ENCODE measurements around the gene LRRC49. TPM values are rescaled to one million over a fixed set of nuclear protein-coding genes. Genes with fewer than 3 reads are reported as not detected.

LRRC49 gene
- total RNA-seq, 1 experiment from 2014 or later = 8.3 TPM

- Histone ChIP-seq H3K27me3 (ENCODE audit: insufficient read depth, low read length) (no peaks in the 10 kb centered on the region), H3K27ac (ENCODE audit: insufficient read length, low read depth, low read length) (no peak overlapping the region), H3K79me2 (ENCODE audit: insufficient read depth, low read length) (no peaks in the 10 kb centered on the region), H3T11ph (ENCODE audit: low read length) (no peak overlapping the region), H4K8ac (replicated peaks; ENCODE audit: insufficient read length, low read depth, low read length) (no peak overlapping the region), H3K4ac (ENCODE audit: low read depth, low read length) (no peak overlapping the region), H4K91ac (ENCODE audit: insufficient read length, low read depth, low read length) (no peak overlapping the region), H4K20me1 (ENCODE audit: control insufficient read depth, insufficient read depth, insufficient read length) (no peaks in the 10 kb centered on the region), H3K9ac (ENCODE audit: extremely low read depth, insufficient read length, low read length) (no peak overlapping the region), H2AK5ac (ENCODE audit: insufficient read length, low read length) (no peak overlapping the region), H3K18ac (ENCODE audit: insufficient read length, low read depth, low read length) (no peak overlapping the region), H2BK20ac (ENCODE audit: low read depth, low read length, poor library complexity, severe bottlenecking) (no peak overlapping the region), H2BK5ac (ENCODE audit: insufficient read length, low read length) (no peak overlapping the region), H2BK12ac (ENCODE audit: insufficient read length, low read depth, low read length) (no peak overlapping the region), H3K23me2 (ENCODE audit: insufficient read length, low read depth, low read length, poor library complexity, severe bottlenecking) (no peaks in the 10 kb centered on the region), H4K5ac (ENCODE audit: insufficient read length, low read depth, low read length) (no peak overlapping the region), H3K23ac (ENCODE audit: insufficient read length, low read depth, low read length) (no peak overlapping the region), H3K56ac (ENCODE audit: insufficient read length, low read depth, low read length) (no peak overlapping the region), H3K4me1 (ENCODE audit: insufficient read depth, low read length) (no peaks in the 10 kb centered on the region), H3K9me3 (ENCODE audit: control insufficient read depth, low read depth, low read length) (no peaks in the 10 kb centered on the region), H2BK120ac (ENCODE audit: low read depth, low read length, poor library complexity, severe bottlenecking) (no peak overlapping the region), H3K79me1 (ENCODE audit: insufficient read depth, low read depth, low read length, poor library complexity, severe bottlenecking) (no peaks in the 10 kb centered on the region), H2BK15ac (ENCODE audit: low read depth, low read length) (no peak overlapping the region), H2AFZ (ENCODE audit: low read length) (no peak overlapping the region), H3K4me2 (ENCODE audit: insufficient read depth, insufficient read length, low read length) (no peak overlapping the region), H3K14ac (ENCODE audit: insufficient read depth, low read length) (no peak overlapping the region)
- TF ChIP-seq CTCF (conservative IDR thresholded peaks at IDR 0.05) = no peak
- no peaks in the 10 kb centered on the region for H3K4me1 Mint-ChIP-seq
- H3K36me3 Mint-ChIP-seq (ENCODE audit: insufficient read depth in 1 of 3, low read depth in 3 of 3) = no peaks in the 10 kb centered on the region; a peak in 2 of 7 replicates
- no peak overlapping the region for H3K4me3 Mint-ChIP-seq
- no peaks in the 10 kb centered on the region for H3K27me3 Mint-ChIP-seq (ENCODE audit: low read depth)
- no peak for DNase-seq
- no peak overlapping the region for H3K27ac Mint-ChIP-seq
- no peaks in the 10 kb centered on the region for H3K9me3 Mint-ChIP-seq
- WGBS (ENCODE audit: extremely low coverage, insufficient read length, low lambda C conversion rate) = no CpG with 5 or more reads among the region's 1 CpG
These were observed 150.7 kb downstream of the LRRC49 start for GRCh38 chr15:71043373-71043772.
